ENCODE data around the gene TOB1.

TOB1 gene

GRCh38 chr17:50903604-50904517, 37.7 kb upstream of the TOB1 start:
- no peak for DNase-seq (ENCODE audit: low read depth)
- no peak overlapping the region for H3K4me3 ChIP-seq (ENCODE audit: low read depth, low read length)
- in situ Hi-C loops (cut with HindIII; ENCODE audit: low sequenced_read_pairs) = no loop called here
- no peak for TF ChIP-seq CTCF (IDR thresholded peaks at IDR 0.05; ENCODE audit: low read depth, low read length, missing control alignments)

GRCh38 chr17:50902372-50903353, 36.5 kb upstream of the TOB1 start:
- no peak for DNase-seq (ENCODE audit: low read depth)
- TF ChIP-seq CTCF (IDR thresholded peaks at IDR 0.05; ENCODE audit: low read depth, low read length, missing control alignments) = no peak
- in situ Hi-C loops (cut with HindIII; ENCODE audit: low sequenced_read_pairs) = no loop called here
- no peak overlapping the region for H3K4me3 ChIP-seq (ENCODE audit: low read depth, low read length)

GRCh38 chr17:50900383-50900892, 34.3 kb upstream of the TOB1 start:
- in situ Hi-C loops (cut with HindIII; ENCODE audit: low sequenced_read_pairs) = no loop called here
- no peak for DNase-seq (ENCODE audit: low read depth)
- TF ChIP-seq CTCF (IDR thresholded peaks at IDR 0.05; ENCODE audit: low read depth, low read length, missing control alignments) = no peak
- no peak overlapping the region for H3K4me3 ChIP-seq (ENCODE audit: low read depth, low read length)

GRCh38 chr17:50899559-50900319, 33.6 kb upstream of the TOB1 start:
- in situ Hi-C loops (cut with HindIII; ENCODE audit: low sequenced_read_pairs) = no loop called here
- H3K4me3 ChIP-seq (ENCODE audit: low read depth, low read length) = no peak overlapping the region
- no peak for DNase-seq (ENCODE audit: low read depth)
- TF ChIP-seq CTCF (IDR thresholded peaks at IDR 0.05; ENCODE audit: low read depth, low read length, missing control alignments) = no peak

- no peak for DNase-seq (ENCODE audit: low read depth)
- H3K4me3 ChIP-seq (ENCODE audit: low read depth, low read length) = no peak overlapping the region
- in situ Hi-C loops (cut with HindIII; ENCODE audit: low sequenced_read_pairs) = no loop called here
- TF ChIP-seq CTCF (IDR thresholded peaks at IDR 0.05; ENCODE audit: low read depth, low read length, missing control alignments) = no peak
Observed at GRCh38 chr17:50899005-50899460, 32.9 kb upstream of the TOB1 start.

Data from astrocyte of the cerebellum (primary cell).